Kidney epithelial cell (primary cell): ENCODE data around the gene SCARF2. TPM values are rescaled to one million over a fixed set of nuclear protein-coding genes. Genes with fewer than 3 reads are reported as not detected.
"Not testable (repeated sequence)": the region's sequence is repeated elsewhere in the genome, so short reads cannot be mapped to it uniquely, and the experiment has no call there.

ENCODE experiments used
- DNase-seq: peaks from one replicate; pipeline ENCODE4 v3.0.0-alpha.2; 2010; ENCODE audit warnings: low read depth
- H3K27me3 ChIP-seq: 2 replicates; pipeline ENCODE4 v1.6.0; 2011; ENCODE audit warnings: low read length; ENCODE audit not compliant: control insufficient read depth, insufficient read depth
- H3K36me3 ChIP-seq: 2 replicates; pipeline ENCODE4 v1.5.1; 2011; ENCODE audit warnings: low read length; ENCODE audit not compliant: control insufficient read depth, insufficient read depth
- H3K4me3 ChIP-seq: 2 replicates; pipeline ENCODE4 v1.5.1; 2011; ENCODE audit warnings: low read depth, mild to moderate bottlenecking, control low read depth, low read length
- CTCF ChIP-seq: IDR thresholded peaks from 2 replicates; pipeline ENCODE4 v1.5.1; 2011; ENCODE audit warnings: mild to moderate bottlenecking, moderate library complexity, low read length, control low read depth, inconsistent platforms; ENCODE audit not compliant: insufficient read depth, poor library complexity, severe bottlenecking
- total RNA-seq: library from RNA; depleted of rRNA; stranded (reverse); fragments of >200 nt; gene quantifications from 2 replicates; pipeline ENCODE4 v1.2.3, GENCODE V29; 2015

SCARF2 gene
- total RNA-seq, 1 donor from 2014 or later = 33.6 TPM

DNA sequence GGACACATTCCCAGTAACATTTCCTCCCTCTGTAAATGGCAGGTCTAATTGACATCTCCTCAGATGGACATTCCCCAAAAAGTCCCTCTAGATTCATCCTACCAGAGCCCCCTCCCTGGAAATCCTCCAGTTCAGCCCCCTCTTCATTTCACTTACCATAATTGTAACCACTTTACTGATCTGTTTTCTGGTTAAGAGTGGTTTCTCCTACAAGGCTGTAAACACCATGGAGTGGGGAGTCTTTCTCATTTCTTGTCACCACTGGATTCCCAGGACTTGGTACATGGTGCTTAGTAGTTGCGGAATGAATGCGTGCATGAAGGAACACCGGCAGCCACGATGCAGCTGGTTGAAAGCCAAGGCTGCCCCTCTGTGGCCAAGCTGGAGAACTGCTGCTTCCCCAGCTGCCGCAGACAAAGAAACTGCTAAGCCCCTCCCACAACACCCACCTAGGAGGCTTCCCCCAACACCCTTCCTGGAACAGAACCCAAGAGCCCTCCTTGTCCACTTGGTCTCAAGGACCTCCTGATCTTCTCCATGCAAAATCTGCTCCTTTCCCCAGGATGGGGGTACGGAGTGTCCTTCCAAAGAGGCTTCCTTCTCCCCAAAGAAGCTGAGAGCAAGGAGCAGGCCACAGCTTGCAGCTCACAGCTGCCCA lies 18.6 kb upstream of the SCARF2 start:
- Histone ChIP-seq H3K36me3 (peaks cover 4% of the 10 kb centered on the region), H3K27me3 (no peaks in the 10 kb centered on the region), H3K4me3 (no peak overlapping the region)
- peak; percentile 89 for TF ChIP-seq CTCF
- peak; percentile 38 for DNase-seq

GRCh38 chr22:20455709-20456063 lies 18.1 kb upstream of the SCARF2 start:
- Histone ChIP-seq H3K27me3 (no peaks in the 10 kb centered on the region), H3K36me3 (peaks cover 4% of the 10 kb centered on the region), H3K4me3 (no peak overlapping the region)
- TF ChIP-seq CTCF = no peak
- no peak for DNase-seq

DNA sequence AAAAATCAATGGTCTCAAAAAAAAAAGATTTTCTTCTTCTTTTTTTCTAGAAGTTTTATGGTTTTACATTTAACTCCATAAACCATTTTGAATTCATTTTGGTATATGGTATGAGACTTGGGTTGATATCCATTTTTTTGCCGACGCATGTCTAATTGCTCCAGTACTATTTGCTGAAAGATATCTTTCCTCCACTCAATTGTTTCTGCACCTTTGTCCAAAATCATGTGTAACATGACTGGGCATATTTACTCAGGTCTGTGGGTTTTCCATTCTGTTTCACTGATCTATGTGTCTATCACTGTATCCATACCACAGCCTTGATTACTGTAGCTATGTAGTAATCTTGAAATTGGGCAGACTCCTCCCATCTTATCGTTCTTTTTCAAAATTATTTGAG lies 15.6 kb upstream of the SCARF2 start:
- DNase-seq = no peak
- Histone ChIP-seq H3K36me3 (peaks cover 3% of the 10 kb centered on the region), H3K4me3 (no peak overlapping the region), H3K27me3 (no peaks in the 10 kb centered on the region)
- TF ChIP-seq CTCF = no peak

GRCh38 chr22:20451920-20452319 lies 14.3 kb upstream of the SCARF2 start:
- H3K36me3 ChIP-seq = no peaks in the 10 kb centered on the region
- no peak for TF ChIP-seq CTCF
- H3K27me3 ChIP-seq = no peaks in the 10 kb centered on the region
- DNase-seq = no peak
- H3K4me3 ChIP-seq = no peak overlapping the region

DNA sequence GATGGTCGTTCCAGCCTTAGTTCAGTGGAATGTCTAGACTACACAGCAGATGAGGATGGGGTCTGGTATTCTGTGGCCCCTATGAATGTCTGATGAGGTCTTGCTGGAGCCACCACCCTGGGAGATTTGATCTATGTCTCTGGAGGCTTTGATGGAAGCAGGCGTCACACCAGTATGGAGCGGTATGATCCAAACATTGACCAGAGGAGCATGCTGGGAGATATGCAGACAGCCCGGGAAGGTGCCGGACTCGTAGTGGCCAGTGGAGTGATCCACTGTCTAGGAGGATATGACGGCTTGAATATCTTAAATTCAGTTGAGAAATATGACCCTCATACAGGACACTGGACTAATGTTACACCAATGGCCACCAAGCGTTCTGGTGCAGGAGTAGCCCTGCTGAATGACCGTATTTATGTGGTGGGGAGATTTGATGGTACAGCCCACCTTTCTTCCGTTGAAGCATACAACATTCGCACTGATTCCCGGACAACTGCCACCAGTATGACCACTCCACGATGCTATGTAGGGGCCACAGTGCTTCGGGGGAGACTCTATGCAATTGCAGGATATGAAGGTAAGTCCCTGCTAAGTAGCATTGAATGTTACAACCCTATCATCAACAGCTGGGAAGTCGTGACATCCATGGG lies 13.6 kb upstream of the SCARF2 start:
- H3K36me3 ChIP-seq, H3K27me3 ChIP-seq, DNase-seq, H3K4me3 ChIP-seq: not testable (repeated sequence)

GRCh38 chr22:20450551-20450906 lies 12.9 kb upstream of the SCARF2 start:
- Histone ChIP-seq H3K4me3 (no peak overlapping the region), H3K36me3 (peaks cover 1% of the 10 kb centered on the region), H3K27me3 (no peaks in the 10 kb centered on the region)
- TF ChIP-seq CTCF = no peak
- DNase-seq = no peak
